ENCODE results near the gene CYP24A1. TPM values are rescaled to one million over a fixed set of nuclear protein-coding genes. Genes with fewer than 3 reads are reported as not detected.

Gene CYP24A1
- polyA plus RNA-seq, 1 donor (not counting 4 experiments of a cell fraction or from before 2014, with no cell fraction given) = 18.2 TPM

DNA sequence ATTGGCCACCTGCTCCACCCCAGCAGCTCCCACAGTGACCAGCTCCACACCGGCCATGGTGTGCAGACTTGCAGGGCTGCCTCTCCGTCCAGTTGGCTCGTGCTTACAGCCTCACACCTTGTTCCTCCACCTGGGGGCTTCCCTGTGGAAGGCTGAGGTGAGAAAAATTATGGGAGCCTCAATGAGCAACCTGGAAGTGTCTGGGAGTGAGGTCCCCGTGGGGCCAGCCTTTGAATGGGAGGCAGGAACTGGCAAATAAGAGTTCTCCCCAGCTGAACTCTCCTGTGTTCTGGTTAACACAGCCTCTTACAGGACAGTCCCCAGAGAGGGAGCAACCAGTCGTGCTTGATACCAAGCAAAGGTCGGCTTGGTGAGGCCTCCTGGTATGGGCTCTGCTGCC is 30.3 kb upstream of the CYP24A1 start:
- Histone ChIP-seq H3K9me3 (ENCODE audit: control insufficient read depth, low read depth, low read length) (no peaks in the 10 kb centered on the region), H3K27me3 (ENCODE audit: control insufficient read depth, extremely low read depth, insufficient read depth, low read length) (no peaks in the 10 kb centered on the region), H3K4me3 (ENCODE audit: control insufficient read depth in 2 of 3, extremely low read depth in 1 of 3, insufficient read depth in 2 of 3, low read depth in 1 of 3, low read length in 3 of 3) (no peak overlapping the region), H2AFZ (ENCODE audit: control insufficient read depth, low read length) (no peak overlapping the region), H4K20me1 (ENCODE audit: control insufficient read depth, extremely low read depth, insufficient read depth, low read length) (no peaks in the 10 kb centered on the region), H3K27ac (ENCODE audit: control insufficient read depth, insufficient read depth, low read length) (no peak overlapping the region), H3K9ac (ENCODE audit: control insufficient read depth, extremely low read depth, insufficient read depth, low read length) (no peak overlapping the region), H3K9me1 (ENCODE audit: control insufficient read depth, extremely low read depth, insufficient read depth, low read length) (no peaks in the 10 kb centered on the region), H3K36me3 (ENCODE audit: control insufficient read depth in 2 of 2, extremely low read depth in 1 of 2, insufficient read depth in 2 of 2, low read length in 2 of 2) (no peaks in the 10 kb centered on the region), H3K4me2 (ENCODE audit: control insufficient read depth, extremely low read depth, insufficient read depth, low read depth, low read length) (no peak overlapping the region), H3K4me1 (ENCODE audit: control insufficient read depth, extremely low read depth, insufficient read depth, low read length) (peaks cover 20% of the 10 kb centered on the region), H3K79me2 (ENCODE audit: control insufficient read depth, insufficient read depth, low read length) (peaks cover 10% of the 10 kb centered on the region)
- no peak for TF ChIP-seq EZH2 (IDR thresholded peaks at IDR 0.05; ENCODE audit: low read length)
- dilution Hi-C loops (cut with MboI; ENCODE audit: extremely low pct_ligation_motif_present, low sequenced_read_pairs) = no loop called here
- FAIRE-seq (no peak), DNase-seq (ENCODE audit: low read depth, low spot score) (no peak)

DNA sequence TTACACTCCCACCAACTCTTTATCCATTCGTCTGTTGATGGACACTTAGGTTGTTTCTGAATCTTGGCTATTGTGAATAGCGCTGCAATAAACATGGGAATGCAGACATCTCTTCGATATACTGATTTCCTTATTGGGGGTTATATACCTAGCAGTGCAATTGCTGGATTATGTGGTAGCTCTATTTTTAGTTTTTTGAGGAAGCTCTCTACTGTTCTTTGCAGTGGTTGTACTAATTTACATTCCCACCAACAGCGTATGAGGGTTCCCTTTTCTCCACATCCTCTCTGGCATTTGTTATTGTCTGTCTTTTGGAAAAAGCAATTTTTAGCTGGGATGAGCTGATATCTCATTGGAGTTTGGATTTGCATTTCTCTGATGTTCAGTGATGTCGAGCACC is 29.5 kb upstream of the CYP24A1 start:
- no peak for TF ChIP-seq EZH2 (IDR thresholded peaks at IDR 0.05; ENCODE audit: low read length)
- TF ChIP-seq, protein P1, sequence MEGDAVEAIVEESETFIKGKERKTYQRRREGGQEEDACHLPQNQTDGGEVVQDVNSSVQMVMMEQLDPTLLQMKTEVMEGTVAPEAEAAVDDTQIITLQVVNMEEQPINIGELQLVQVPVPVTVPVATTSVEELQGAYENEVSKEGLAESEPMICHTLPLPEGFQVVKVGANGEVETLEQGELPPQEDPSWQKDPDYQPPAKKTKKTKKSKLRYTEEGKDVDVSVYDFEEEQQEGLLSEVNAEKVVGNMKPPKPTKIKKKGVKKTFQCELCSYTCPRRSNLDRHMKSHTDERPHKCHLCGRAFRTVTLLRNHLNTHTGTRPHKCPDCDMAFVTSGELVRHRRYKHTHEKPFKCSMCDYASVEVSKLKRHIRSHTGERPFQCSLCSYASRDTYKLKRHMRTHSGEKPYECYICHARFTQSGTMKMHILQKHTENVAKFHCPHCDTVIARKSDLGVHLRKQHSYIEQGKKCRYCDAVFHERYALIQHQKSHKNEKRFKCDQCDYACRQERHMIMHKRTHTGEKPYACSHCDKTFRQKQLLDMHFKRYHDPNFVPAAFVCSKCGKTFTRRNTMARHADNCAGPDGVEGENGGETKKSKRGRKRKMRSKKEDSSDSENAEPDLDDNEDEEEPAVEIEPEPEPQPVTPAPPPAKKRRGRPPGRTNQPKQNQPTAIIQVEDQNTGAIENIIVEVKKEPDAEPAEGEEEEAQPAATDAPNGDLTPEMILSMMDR (optimal IDR thresholded peaks at IDR 0.05 in 1 of 3, IDR thresholded peaks at IDR 0.05 in 1 of 3, conservative IDR thresholded peaks at IDR 0.05 in 1 of 3; ENCODE audit: extremely low read depth in 1 of 3, insufficient read depth in 2 of 3, low read length in 3 of 3) = no peak
- no peaks in the 10 kb centered on the region for H3K9me3 ChIP-seq (ENCODE audit: control insufficient read depth, low read depth, low read length)
- no peaks in the 10 kb centered on the region for H3K9me1 ChIP-seq (ENCODE audit: control insufficient read depth, extremely low read depth, insufficient read depth, low read length)
- no peak for FAIRE-seq
- dilution Hi-C loops (cut with MboI; ENCODE audit: extremely low pct_ligation_motif_present, low sequenced_read_pairs) = no loop called here
- H4K20me1 ChIP-seq (ENCODE audit: control insufficient read depth, extremely low read depth, insufficient read depth, low read length) = no peaks in the 10 kb centered on the region
- H3K27ac ChIP-seq (ENCODE audit: control insufficient read depth, insufficient read depth, low read length) = no peak overlapping the region
- H3K79me2 ChIP-seq (ENCODE audit: control insufficient read depth, insufficient read depth, low read length) = peaks cover 2% of the 10 kb centered on the region
- no peaks in the 10 kb centered on the region for H3K36me3 ChIP-seq (ENCODE audit: control insufficient read depth in 2 of 2, extremely low read depth in 1 of 2, insufficient read depth in 2 of 2, low read length in 2 of 2)
- peaks cover 16% of the 10 kb centered on the region for H3K4me1 ChIP-seq (ENCODE audit: control insufficient read depth, extremely low read depth, insufficient read depth, low read length)
- H3K4me3 ChIP-seq (ENCODE audit: control insufficient read depth in 2 of 3, extremely low read depth in 1 of 3, insufficient read depth in 2 of 3, low read depth in 1 of 3, low read length in 3 of 3) = no peak overlapping the region
- H3K27me3 ChIP-seq (ENCODE audit: control insufficient read depth, extremely low read depth, insufficient read depth, low read length) = no peaks in the 10 kb centered on the region
- H3K4me2 ChIP-seq (ENCODE audit: control insufficient read depth, extremely low read depth, insufficient read depth, low read depth, low read length) = no peak overlapping the region
- no peak for DNase-seq (ENCODE audit: low read depth, low spot score)
- no peak overlapping the region for H3K9ac ChIP-seq (ENCODE audit: control insufficient read depth, extremely low read depth, insufficient read depth, low read length)
- H2AFZ ChIP-seq (ENCODE audit: control insufficient read depth, low read length) = no peak overlapping the region

DNA sequence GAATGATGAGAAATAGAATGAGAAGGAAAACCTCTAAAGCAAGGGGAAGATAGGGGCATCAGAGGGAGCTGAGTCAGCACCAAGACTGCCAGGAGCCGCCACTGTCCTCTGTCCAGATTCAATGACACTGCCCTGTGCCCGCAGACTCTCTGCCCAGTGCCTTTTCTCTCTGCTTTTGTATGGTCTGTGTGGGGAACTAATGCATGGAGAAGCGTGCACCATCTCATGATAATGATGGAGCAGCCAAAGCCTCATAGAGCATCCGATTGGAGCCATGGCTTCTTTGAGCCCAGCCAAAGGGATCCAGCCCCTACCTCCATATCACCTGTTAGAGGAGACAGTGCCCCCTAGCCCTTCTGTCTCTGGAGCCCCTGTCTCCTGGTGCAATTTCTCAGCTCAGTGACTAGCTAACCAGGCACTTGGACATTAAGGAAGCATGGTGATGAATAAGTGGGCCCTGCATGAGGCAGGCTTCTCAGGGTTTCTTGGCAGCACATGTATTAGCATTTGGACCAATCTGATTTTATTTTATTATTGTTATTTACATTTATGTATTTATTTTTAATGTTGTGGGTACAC is 27.6 kb upstream of the CYP24A1 start:
- DNase-seq (ENCODE audit: low read depth, low spot score) (no peak), FAIRE-seq (no peak)
- Histone ChIP-seq H3K79me2 (ENCODE audit: control insufficient read depth, insufficient read depth, low read length) (no peaks in the 10 kb centered on the region), H3K9me1 (ENCODE audit: control insufficient read depth, extremely low read depth, insufficient read depth, low read length) (no peaks in the 10 kb centered on the region), H2AFZ (ENCODE audit: control insufficient read depth, low read length) (no peak overlapping the region), H3K4me1 (ENCODE audit: control insufficient read depth, extremely low read depth, insufficient read depth, low read length) (peaks cover 29% of the 10 kb centered on the region), H3K27me3 (ENCODE audit: control insufficient read depth, extremely low read depth, insufficient read depth, low read length) (no peaks in the 10 kb centered on the region), H4K20me1 (ENCODE audit: control insufficient read depth, extremely low read depth, insufficient read depth, low read length) (no peaks in the 10 kb centered on the region), H3K9ac (ENCODE audit: control insufficient read depth, extremely low read depth, insufficient read depth, low read length) (no peak overlapping the region), H3K27ac (ENCODE audit: control insufficient read depth, insufficient read depth, low read length) (no peak overlapping the region), H3K36me3 (ENCODE audit: control insufficient read depth in 2 of 2, extremely low read depth in 1 of 2, insufficient read depth in 2 of 2, low read length in 2 of 2) (no peaks in the 10 kb centered on the region), H3K9me3 (ENCODE audit: control insufficient read depth, low read depth, low read length) (no peaks in the 10 kb centered on the region), H3K4me3 (ENCODE audit: control insufficient read depth in 2 of 3, extremely low read depth in 1 of 3, insufficient read depth in 2 of 3, low read depth in 1 of 3, low read length in 3 of 3) (no peak overlapping the region), H3K4me2 (ENCODE audit: control insufficient read depth, extremely low read depth, insufficient read depth, low read depth, low read length) (no peak overlapping the region)
- TF ChIP-seq, protein P1 (optimal IDR thresholded peaks at IDR 0.05 in 1 of 3, IDR thresholded peaks at IDR 0.05 in 1 of 3, conservative IDR thresholded peaks at IDR 0.05 in 1 of 3; ENCODE audit: extremely low read depth in 1 of 3, insufficient read depth in 2 of 3, low read length in 3 of 3) = no peak
- no peak for TF ChIP-seq EZH2 (IDR thresholded peaks at IDR 0.05; ENCODE audit: low read length)
- dilution Hi-C loops (cut with MboI; ENCODE audit: extremely low pct_ligation_motif_present, low sequenced_read_pairs) = no loop called here
